DOHH2 (cell line): ENCODE results near the gene OSBPL8.

Experiments
- EZH2phosphoT487 ChIP-seq: fragments of 200-600 bp; sonication (generic); IDR thresholded peaks from 2 replicates; pipeline ENCODE4 v1.6.1; 2017; ENCODE audit warnings: borderline replicate concordance, mild to moderate bottlenecking, antibody characterized with exemption, low read length, moderate library complexity, mixed read lengths
- TF ChIP-seq, protein P1 (sequence below): fragments of 200-600 bp; sonication (generic); IDR thresholded peaks from one replicate; pipeline ENCODE4 v1.5.1; 2014; ENCODE audit warnings: antibody characterized with exemption, mild to moderate bottlenecking, low read depth, low read length; ENCODE audit not compliant: poor library complexity, severe bottlenecking

DNA sequence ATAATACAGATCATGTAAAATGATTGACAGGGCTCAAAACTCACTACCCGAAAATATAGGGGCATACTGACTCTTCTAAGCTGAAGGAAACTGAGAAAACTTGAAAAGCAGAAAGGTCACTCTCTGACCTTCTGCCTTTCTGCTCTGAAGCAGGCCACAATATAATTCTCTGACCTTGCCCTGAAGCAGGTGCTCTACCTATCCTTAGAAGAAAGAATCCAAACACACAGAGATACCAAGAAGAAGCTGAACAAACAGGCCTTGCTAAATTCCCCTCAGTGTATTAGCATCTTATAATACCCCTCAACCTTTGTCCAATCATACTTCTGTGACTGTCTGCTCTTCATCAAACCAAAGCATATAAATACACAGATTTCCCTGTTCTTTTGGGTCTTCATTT is 150.5 kb downstream of the OSBPL8 start:
- TF ChIP-seq, protein P1, sequence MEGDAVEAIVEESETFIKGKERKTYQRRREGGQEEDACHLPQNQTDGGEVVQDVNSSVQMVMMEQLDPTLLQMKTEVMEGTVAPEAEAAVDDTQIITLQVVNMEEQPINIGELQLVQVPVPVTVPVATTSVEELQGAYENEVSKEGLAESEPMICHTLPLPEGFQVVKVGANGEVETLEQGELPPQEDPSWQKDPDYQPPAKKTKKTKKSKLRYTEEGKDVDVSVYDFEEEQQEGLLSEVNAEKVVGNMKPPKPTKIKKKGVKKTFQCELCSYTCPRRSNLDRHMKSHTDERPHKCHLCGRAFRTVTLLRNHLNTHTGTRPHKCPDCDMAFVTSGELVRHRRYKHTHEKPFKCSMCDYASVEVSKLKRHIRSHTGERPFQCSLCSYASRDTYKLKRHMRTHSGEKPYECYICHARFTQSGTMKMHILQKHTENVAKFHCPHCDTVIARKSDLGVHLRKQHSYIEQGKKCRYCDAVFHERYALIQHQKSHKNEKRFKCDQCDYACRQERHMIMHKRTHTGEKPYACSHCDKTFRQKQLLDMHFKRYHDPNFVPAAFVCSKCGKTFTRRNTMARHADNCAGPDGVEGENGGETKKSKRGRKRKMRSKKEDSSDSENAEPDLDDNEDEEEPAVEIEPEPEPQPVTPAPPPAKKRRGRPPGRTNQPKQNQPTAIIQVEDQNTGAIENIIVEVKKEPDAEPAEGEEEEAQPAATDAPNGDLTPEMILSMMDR: no peak
- TF ChIP-seq EZH2phosphoT487: no peak
